K562 (cell line): Measurements from ENCODE around the gene AKAP12. TPM values are rescaled to one million over a fixed set of nuclear protein-coding genes. Genes with fewer than 3 reads are reported as not detected.

Source experiments
- BHLHE40 ChIP-seq: IDR thresholded peaks from 2 replicates; pipeline ENCODE4 v1.6.1; 2011; ENCODE audit warnings: low read length, improper control_type of control experiment
- CEBPB ChIP-seq: fragments of 450-650 bp; IDR thresholded peaks from 2 replicates; pipeline ENCODE4 v1.6.1; 2016; ENCODE audit warnings: missing genetic modification characterization, missing compliant biosample characterization
- MAFF ChIP-seq: IDR thresholded peaks from 2 replicates; pipeline ENCODE4 v1.6.1; 2012; ENCODE audit warnings: low read length, improper control_type of control experiment
- MAFG ChIP-seq: fragments of 450-650 bp; conservative IDR thresholded peaks from 2 replicates; pipeline ENCODE4 v1.6.1; 2016; ENCODE audit warnings: missing genetic modification characterization, missing compliant biosample characterization
- MYC ChIP-seq, 2 experiments: fragments of 250-450 bp in 1 of 2; sonication (Bioruptor Pico) in 1 of 2; IDR thresholded peaks; 2 replicates each; pipeline versions ENCODE4 v1.5.1 to v1.6.1; 2012 to 2021; ENCODE audit warnings: low read depth in 2 of 2, borderline replicate concordance in 1 of 2, improper control_type of control experiment in 1 of 2, low read length in 1 of 2, mild to moderate bottlenecking in 1 of 2, moderate library complexity in 1 of 2
- NKRF ChIP-seq: fragments of 450-650 bp; IDR thresholded peaks from 2 replicates; pipeline ENCODE4 v1.6.1; 2016; ENCODE audit warnings: borderline replicate concordance
- RBM22 ChIP-seq: fragments of 200-400 bp; formaldehyde crosslinking; IDR thresholded peaks from 2 replicates; pipeline ENCODE4 v1.6.1; 2018; ENCODE audit warnings: low read length, low read depth; ENCODE audit not compliant: poor library complexity, severe bottlenecking
- RCOR1 ChIP-seq, 2 experiments: IDR thresholded peaks; 2 replicates each; pipeline ENCODE4 v1.6.1; 2012; ENCODE audit warnings: low read depth in 2 of 2, low read length in 2 of 2, borderline replicate concordance in 1 of 2, improper control_type of control experiment in 1 of 2
- SIN3A ChIP-seq, 2 experiments: fragments of 150-350 bp in 1 of 2; IDR thresholded peaks; 2 replicates each; pipeline ENCODE4 v1.6.1; 2011 to 2016; ENCODE audit warnings: borderline replicate concordance in 2 of 2, low read depth in 2 of 2, low read length in 2 of 2, mild to moderate bottlenecking in 2 of 2, moderate library complexity in 2 of 2; ENCODE audit not compliant: control insufficient read depth in 1 of 2
- SLC30A9 ChIP-seq: fragments of 250-450 bp; sonication (Bioruptor Pico); IDR thresholded peaks from 2 replicates; pipeline ENCODE4 v1.8.0; 2022; ENCODE audit warnings: mild to moderate bottlenecking, moderate library complexity
- SOX6 ChIP-seq: fragments of 450-650 bp; IDR thresholded peaks from 2 replicates; pipeline ENCODE4 v1.6.1; 2014; ENCODE audit warnings: mild to moderate bottlenecking
- SRF ChIP-seq, 2 experiments: fragments of 250-450, 450-650 bp in 1 of 2; sonication (Bioruptor Pico) in 1 of 2; sonication (generic) in 1 of 2; formaldehyde crosslinking; IDR thresholded peaks; 2 replicates each; pipeline versions ENCODE4 v1.5.0 to v1.5.1; 2020 to 2022; ENCODE audit warnings: mild to moderate bottlenecking in 1 of 2, missing genetic modification reagents in 1 of 2
- TFAM ChIP-seq: fragments of 250-450 bp; sonication (Bioruptor Pico); conservative IDR thresholded peaks from 2 replicates; pipeline ENCODE4 v1.5.0; 2021; ENCODE audit warnings: mild to moderate bottlenecking, moderate library complexity
- TGIF2 ChIP-seq: sonication (generic); formaldehyde crosslinking; IDR thresholded peaks from 2 replicates; pipeline ENCODE4 v1.8.1; 2022; ENCODE audit warnings: mild to moderate bottlenecking, missing genetic modification reagents, moderate library complexity
- ZBTB17 ChIP-seq: fragments of 450-650 bp; formaldehyde crosslinking; IDR thresholded peaks from 2 replicates; pipeline ENCODE4 v1.4.0; 2020; ENCODE audit warnings: mild to moderate bottlenecking
- ZNF165 ChIP-seq: fragments of 250-450 bp; sonication (Bioruptor Pico); IDR thresholded peaks from 2 replicates; pipeline ENCODE4 v1.4.0; 2020; ENCODE audit warnings: borderline replicate concordance
- ZNF232 ChIP-seq: sonication (generic); formaldehyde crosslinking; IDR thresholded peaks from 2 replicates; pipeline ENCODE4 v1.8.0; 2022; ENCODE audit warnings: mild to moderate bottlenecking, missing genetic modification reagents
- ZNF277 ChIP-seq: fragments of 250-450 bp; sonication (Bioruptor Pico); IDR thresholded peaks from 2 replicates; pipeline ENCODE4 v1.8.0; 2022; ENCODE audit warnings: inconsistent platforms, mild to moderate bottlenecking, moderate library complexity, borderline replicate concordance
- ZNF584 ChIP-seq: fragments of 200-800 bp; sonication (Bioruptor generic); IDR thresholded peaks from 2 replicates; pipeline ENCODE4 v1.6.1; 2016; ENCODE audit warnings: low read depth, mild to moderate bottlenecking, missing genetic modification characterization, missing compliant biosample characterization
- polyA plus RNA-seq, 8 experiments: library from polyadenylated mRNA; depleted of rRNA in 4 of 8; stranded (reverse) in 5 of 8; unstranded in 3 of 8; fragments of >200 nt; fragmentation: Nextera tagmentation in 2 of 8; fragmentation: Illumina TruSeq in 1 of 8; extraction: Ambion mirVana in 2 of 8; extraction: Trizol in 1 of 8; gene quantifications; 2 replicates each; pipeline versions ENCODE4 v1.2.1 to v1.2.3, GENCODE V29; 2011 to 2014; ENCODE audit warnings: inconsistent platforms in 1 of 8, missing spikeins in 1 of 8
- total RNA-seq, 7 experiments: library from RNA; depleted of rRNA in 6 of 7; stranded (reverse); fragments of >200 nt in 6 of 7; fragmentation: Illumina TruSeq in 2 of 7; extraction: Trizol in 2 of 7; gene quantifications; 2 replicates each; pipeline versions ENCODE4 v1.2.1 to v1.2.3, GENCODE V29; 2011 to 2021; ENCODE audit warnings: low replicate concordance in 1 of 7
- TF ChIP-seq, protein P1 (sequence below): fragments of 250-450 bp; sonication (Bioruptor Pico); IDR thresholded peaks from 2 replicates; pipeline ENCODE4 v1.8.0; 2021; ENCODE audit warnings: borderline replicate concordance, mild to moderate bottlenecking, moderate library complexity; ENCODE audit not compliant: poor library complexity, severe bottlenecking
- TF ChIP-seq, protein P2 (sequence below): sonication (generic); formaldehyde crosslinking; IDR thresholded peaks from 2 replicates; pipeline ENCODE4 v1.9.0; 2022; ENCODE audit warnings: mild to moderate bottlenecking, missing genetic modification reagents
- TF ChIP-seq, protein P3 (sequence below): fragments of 250-450 bp; sonication (Bioruptor Pico); IDR thresholded peaks from 2 replicates; pipeline ENCODE4 v1.4.0; 2020; ENCODE audit warnings: mild to moderate bottlenecking

AKAP12 gene
- total and polyA plus RNA-seq, 9 of the 15 experiments (the other 6 are each of a cell fraction or from before 2014, with no cell fraction given): 0.08 to 2.0 (median 0.62) TPM

- TF ChIP-seq SRF (CRISPR knock-in tag; IDR thresholded peaks at IDR 0.05) (peak in 1 of 2 experiments; percentile 14; a peak in 1 of 4 replicates), MYC (IDR thresholded peaks at IDR 0.05; ENCODE audit: low read depth, low read length) (peak; percentile 82), MYC (CRISPR knock-in tag; IDR thresholded peaks at IDR 0.05; ENCODE audit: borderline replicate concordance, low read depth) (no peak), MAFG (no peak), CEBPB (tag) (0 out of 2 replicates have a peak, but pooled peaks have one; percentile 34), ZNF584 (CRISPR knock-in tag) (no peak), ZNF277 (CRISPR knock-in tag) (no peak), TGIF2 (CRISPR knock-in tag) (0 out of 2 replicates have a peak, but pooled peaks have one; percentile 9), ZNF232 (CRISPR knock-in tag) (no peak), SIN3A (IDR thresholded peaks at IDR 0.05; ENCODE audit: borderline replicate concordance in 2 of 2, control insufficient read depth in 1 of 2, low read depth in 2 of 2, low read length in 2 of 2) (peak; percentile 61 to 85; a peak in 1 of 4 replicates), ZBTB17 (CRISPR knock-in tag) (no peak), RBM22 (peak; percentile 8), SOX6 (peak; percentile 22), BHLHE40 (peak; percentile 58), RCOR1 (IDR thresholded peaks at IDR 0.05; ENCODE audit: borderline replicate concordance in 1 of 2, low read depth in 2 of 2, low read length in 2 of 2) (no peak), TFAM (no peak), NKRF (no peak), ZNF165 (CRISPR knock-in tag) (no peak), SLC30A9 (CRISPR knock-in tag) (no peak), MAFF (peak; percentile 36; the same call in 1 of the 2 replicates)
- TF ChIP-seq, protein P1, sequence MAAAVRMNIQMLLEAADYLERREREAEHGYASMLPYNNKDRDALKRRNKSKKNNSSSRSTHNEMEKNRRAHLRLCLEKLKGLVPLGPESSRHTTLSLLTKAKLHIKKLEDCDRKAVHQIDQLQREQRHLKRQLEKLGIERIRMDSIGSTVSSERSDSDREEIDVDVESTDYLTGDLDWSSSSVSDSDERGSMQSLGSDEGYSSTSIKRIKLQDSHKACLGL (CRISPR knock-in tag): no peak
- TF ChIP-seq, protein P2, sequence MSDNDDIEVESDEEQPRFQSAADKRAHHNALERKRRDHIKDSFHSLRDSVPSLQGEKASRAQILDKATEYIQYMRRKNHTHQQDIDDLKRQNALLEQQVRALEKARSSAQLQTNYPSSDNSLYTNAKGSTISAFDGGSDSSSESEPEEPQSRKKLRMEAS: peak; percentile 74
- TF ChIP-seq, protein P3, sequence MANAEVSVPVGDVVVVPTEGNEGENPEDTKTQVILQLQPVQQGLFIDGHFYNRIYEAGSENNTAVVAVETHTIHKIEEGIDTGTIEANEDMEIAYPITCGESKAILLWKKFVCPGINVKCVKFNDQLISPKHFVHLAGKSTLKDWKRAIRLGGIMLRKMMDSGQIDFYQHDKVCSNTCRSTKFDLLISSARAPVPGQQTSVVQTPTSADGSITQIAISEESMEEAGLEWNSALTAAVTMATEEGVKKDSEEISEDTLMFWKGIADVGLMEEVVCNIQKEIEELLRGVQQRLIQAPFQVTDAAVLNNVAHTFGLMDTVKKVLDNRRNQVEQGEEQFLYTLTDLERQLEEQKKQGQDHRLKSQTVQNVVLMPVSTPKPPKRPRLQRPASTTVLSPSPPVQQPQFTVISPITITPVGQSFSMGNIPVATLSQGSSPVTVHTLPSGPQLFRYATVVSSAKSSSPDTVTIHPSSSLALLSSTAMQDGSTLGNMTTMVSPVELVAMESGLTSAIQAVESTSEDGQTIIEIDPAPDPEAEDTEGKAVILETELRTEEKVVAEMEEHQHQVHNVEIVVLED (CRISPR knock-in tag): peak; percentile 98
These were observed 150.6 kb downstream of the AKAP12 start (continued) for GRCh38 chr6:151390276-151390850.
